Spleen (tissue), 11 donors: ENCODE data around the gene NSG2. TPM values are rescaled to one million over a fixed set of nuclear protein-coding genes. Genes with fewer than 3 reads are reported as not detected.
"Not testable (repeated sequence)": the region's sequence is repeated elsewhere in the genome, so short reads cannot be mapped to it uniquely, and the experiment has no call there.

Source experiments
- DNase-seq: peaks from one replicate; pipeline ENCODE4 v3.0.0-alpha.2; 2020
- H3K27ac ChIP-seq, 8 donors: fragments of 200-600 bp; sonication (generic) in 7 of 8; 1 replicate in 4 of 8; 2 replicates in 4 of 8; pipeline versions ENCODE4 v1.5.0 to v1.8.0; 2016 to 2021; ENCODE audit warnings: inconsistent platforms in 4 of 8, mild to moderate bottlenecking in 4 of 8, moderate library complexity in 1 of 8
- H3K27me3 ChIP-seq, 7 donors: fragments of 200-600 bp; sonication (generic) in 6 of 7; replicated peaks in 1 of 7; 1 replicate in 4 of 7; 2 replicates in 3 of 7; pipeline versions ENCODE4 v1.5.0 to v1.8.0; 2016 to 2021; ENCODE audit warnings: inconsistent platforms in 3 of 7, mild to moderate bottlenecking in 1 of 7
- H3K36me3 ChIP-seq, 6 donors: fragments of 200-600 bp; sonication (generic) in 5 of 6; 1 replicate in 4 of 6; 2 replicates in 2 of 6; pipeline versions ENCODE4 v1.5.0 to v1.8.0; 2016 to 2021; ENCODE audit warnings: inconsistent platforms in 2 of 6
- H3K4me1 ChIP-seq, 6 donors: fragments of 200-600 bp; sonication (generic) in 5 of 6; 1 replicate in 3 of 6; 2 replicates in 3 of 6; pipeline versions ENCODE4 v1.5.0 to v1.8.0; 2016 to 2021; ENCODE audit warnings: inconsistent platforms in 3 of 6
- H3K4me3 ChIP-seq, 8 donors: fragments of 200-600 bp; sonication (generic) in 7 of 8; 1 replicate in 4 of 8; 2 replicates in 4 of 8; pipeline versions ENCODE4 v1.5.0 to v1.8.0; 2016 to 2021; ENCODE audit warnings: inconsistent platforms in 4 of 8, mild to moderate bottlenecking in 4 of 8, moderate library complexity in 2 of 8
- H3K9me3 ChIP-seq, 8 donors: fragments of 200-600 bp; sonication (generic) in 7 of 8; 1 replicate in 4 of 8; 2 replicates in 4 of 8; pipeline versions ENCODE4 v1.5.0 to v1.8.0; 2016 to 2021; ENCODE audit warnings: inconsistent platforms in 4 of 8
- POLR2A ChIP-seq, 3 donors: fragments of 450-650 bp; IDR thresholded peaks; one replicate each; pipeline ENCODE4 v1.5.1; 2017; ENCODE audit warnings: antibody characterized with exemption in 3 of 3, mild to moderate bottlenecking in 1 of 3
- POLR2AphosphoS5 ChIP-seq, 3 donors: sonication (generic); formaldehyde crosslinking; IDR thresholded peaks; one replicate each; pipeline ENCODE4 v1.5.1; 2017; ENCODE audit warnings: antibody characterized with exemption in 3 of 3
- WGBS, 5 donors: extraction: QIAGEN DNeasy Blood & Tissue Kit in 3 of 5; methylation state at CpG; one replicate each; pipeline versions ENCODE4 v1.1.5 to v1.1.7; 2013 to 2018; 5-methylcytosine and 5-hydroxymethylcytosine counted together
- intact Hi-C: fragments of 100-400 bp; cut with DNase I; formaldehyde crosslinking; loops from one replicate; pipeline ENCODE4 v1.15.0; 2023; ENCODE audit warnings: low total_unique reads
- polyA plus RNA-seq, 3 donors: library from polyadenylated mRNA; stranded (reverse); fragments of 200-250 nt; gene quantifications; one replicate each; pipeline ENCODE4 v1.2.1, GENCODE V29; 2013
- total RNA-seq, 7 donors: library from RNA; depleted of rRNA in 3 of 7; stranded (reverse); fragments of >200 nt in 3 of 7; fragmentation: NEBNext Ultra II Directional in 4 of 7; extraction: Animal tissue kit (Norgen Biotek cat#: 25700) in 4 of 7; gene quantifications; one replicate each; pipeline versions ENCODE4 v1.1.0 to v1.2.1, GENCODE V29; 2016 to 2021
- TF ChIP-seq, protein P1 (sequence below), 11 experiments: fragments of 200-600 bp in 7 of 11; fragments of 450-650 bp in 4 of 11; sonication (generic) in 4 of 11; IDR thresholded peaks in 8 of 11; conservative IDR thresholded peaks in 3 of 11; 1 replicate in 7 of 11; 2 replicates in 4 of 11; pipeline versions ENCODE4 v1.4.0 to v1.8.0; 2016 to 2021; ENCODE audit warnings: antibody characterized with exemption in 11 of 11, inconsistent platforms in 4 of 11, mild to moderate bottlenecking in 1 of 11
- donor health status: healthy with polysubstance abuse.
- donor health status: DM: no; HTN: no; CAD: no; lungs with moderate emphysema.
- donor health status: DM: no; HTN: no; CAD: no.
- donor health status: Bipolar disorder and iron deficiency.
- donor health status: healthy.
- donor health status: DM: no; HTN: no; CAD: no.
- donor health status: DM: yes; HTN: yes; CAD: no.

Gene NSG2
- total and polyA plus RNA-seq, 10 donors = 0.41 to 0.60 TPM; not detected in 8

DNA sequence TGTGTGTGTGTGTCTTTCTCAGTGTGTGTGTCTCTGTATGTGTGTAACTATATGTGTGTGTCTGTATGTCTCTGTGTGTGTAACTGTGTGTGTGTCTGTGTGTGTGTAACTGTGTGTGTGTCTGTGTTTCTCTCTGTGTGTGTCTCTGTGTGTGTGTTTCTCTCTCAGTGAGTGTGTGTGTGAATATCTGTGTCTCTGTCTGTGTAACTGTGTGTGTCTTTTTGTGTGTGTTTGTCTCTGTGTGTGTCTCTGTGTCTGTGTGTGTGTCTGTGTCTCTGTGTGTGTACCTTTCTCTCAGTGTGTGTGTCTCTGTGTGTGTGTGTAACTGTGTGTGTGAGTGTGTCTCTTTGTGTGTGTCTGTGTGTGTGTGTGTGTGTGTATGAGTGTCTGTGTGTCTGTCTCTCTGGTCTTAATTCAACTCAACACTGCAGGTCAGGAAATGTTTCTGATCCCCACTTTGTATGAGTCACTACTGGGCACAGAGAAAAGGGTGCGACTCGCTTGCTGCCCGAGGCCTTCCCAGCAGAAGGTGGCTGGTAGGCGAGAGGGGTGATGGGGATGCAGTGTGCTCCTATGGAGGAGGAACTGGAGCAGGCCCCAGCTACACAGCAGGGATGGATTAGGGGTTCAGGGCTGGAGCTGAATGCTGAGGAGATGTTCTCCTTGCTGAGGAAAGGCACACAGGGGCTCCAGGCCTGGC, 52.1 kb downstream of the NSG2 start:
- 80 to 94% (median 87%) methylated on average over 4 of the region's 4 CpGs for WGBS, 5 donors
- H3K27ac ChIP-seq = no peak overlapping the region
- peaks cover 0 to 14% (median 0%) of the 10 kb centered on the region in 7 donors for H3K27me3 ChIP-seq
- H3K4me1 ChIP-seq = no peaks in the 10 kb centered on the region
- H3K4me3 ChIP-seq = no peak overlapping the region
- intact Hi-C loops = no loop called here
- no peak for DNase-seq
- H3K36me3 ChIP-seq = no peaks in the 10 kb centered on the region
- TF ChIP-seq, protein P1, sequence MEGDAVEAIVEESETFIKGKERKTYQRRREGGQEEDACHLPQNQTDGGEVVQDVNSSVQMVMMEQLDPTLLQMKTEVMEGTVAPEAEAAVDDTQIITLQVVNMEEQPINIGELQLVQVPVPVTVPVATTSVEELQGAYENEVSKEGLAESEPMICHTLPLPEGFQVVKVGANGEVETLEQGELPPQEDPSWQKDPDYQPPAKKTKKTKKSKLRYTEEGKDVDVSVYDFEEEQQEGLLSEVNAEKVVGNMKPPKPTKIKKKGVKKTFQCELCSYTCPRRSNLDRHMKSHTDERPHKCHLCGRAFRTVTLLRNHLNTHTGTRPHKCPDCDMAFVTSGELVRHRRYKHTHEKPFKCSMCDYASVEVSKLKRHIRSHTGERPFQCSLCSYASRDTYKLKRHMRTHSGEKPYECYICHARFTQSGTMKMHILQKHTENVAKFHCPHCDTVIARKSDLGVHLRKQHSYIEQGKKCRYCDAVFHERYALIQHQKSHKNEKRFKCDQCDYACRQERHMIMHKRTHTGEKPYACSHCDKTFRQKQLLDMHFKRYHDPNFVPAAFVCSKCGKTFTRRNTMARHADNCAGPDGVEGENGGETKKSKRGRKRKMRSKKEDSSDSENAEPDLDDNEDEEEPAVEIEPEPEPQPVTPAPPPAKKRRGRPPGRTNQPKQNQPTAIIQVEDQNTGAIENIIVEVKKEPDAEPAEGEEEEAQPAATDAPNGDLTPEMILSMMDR (IDR thresholded peaks at IDR 0.05 in 8 of 11, conservative IDR thresholded peaks at IDR 0.05 in 3 of 11) = no peak
- no peak for TF ChIP-seq POLR2AphosphoS5 (IDR thresholded peaks at IDR 0.05)
- no peaks in the 10 kb centered on the region for H3K9me3 ChIP-seq

DNA sequence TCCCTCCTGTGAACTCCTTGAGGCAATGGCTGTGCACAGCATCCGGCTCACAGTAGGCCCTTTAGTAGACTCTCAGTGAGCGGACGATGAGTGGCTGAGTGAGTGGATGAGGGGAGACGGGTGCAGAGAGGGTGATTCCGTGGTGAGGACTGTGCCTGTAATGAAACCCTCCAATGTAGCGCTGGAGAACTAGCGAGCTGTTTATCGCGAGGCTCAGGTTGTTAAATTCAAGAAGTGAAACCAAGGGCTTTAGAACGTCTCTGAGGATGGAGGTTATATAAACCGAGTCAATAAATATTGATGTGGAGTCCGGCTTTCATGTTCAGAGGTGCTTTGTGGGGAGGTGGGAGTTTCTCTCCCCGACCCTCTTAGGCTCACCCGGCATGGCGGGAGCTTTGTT, 53.2 kb downstream of the NSG2 start:
- no peaks in the 10 kb centered on the region for H3K36me3 ChIP-seq
- TF ChIP-seq POLR2A (IDR thresholded peaks at IDR 0.05) (no peak), POLR2AphosphoS5 (IDR thresholded peaks at IDR 0.05) (no peak)
- TF ChIP-seq, protein P1 (IDR thresholded peaks at IDR 0.05 in 8 of 11, conservative IDR thresholded peaks at IDR 0.05 in 3 of 11) = no peak
- 80 to 86% (median 82%) methylated on average over 12 to 15 of the region's 15 CpGs for WGBS, 5 donors

DNA sequence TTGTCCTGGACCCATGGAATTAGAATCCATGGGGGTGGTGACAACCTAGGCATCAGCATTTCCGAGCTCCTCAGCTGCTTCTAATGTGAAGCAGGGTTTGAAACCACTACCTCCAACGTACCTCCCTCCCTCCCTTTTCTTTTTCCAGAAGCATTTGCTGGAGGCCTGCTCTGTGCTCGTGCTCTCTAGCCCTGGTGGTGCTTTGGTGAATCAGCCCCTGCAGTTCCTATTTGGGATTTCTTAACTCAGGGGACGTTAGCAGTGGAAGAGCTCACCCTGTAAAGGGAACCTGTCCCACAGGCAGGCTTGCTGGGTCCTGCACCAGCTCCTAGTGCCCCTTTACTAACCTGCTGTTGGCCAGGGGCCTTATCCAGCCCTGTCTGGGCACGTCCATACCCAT, 55.0 kb downstream of the NSG2 start:
- Histone ChIP-seq H3K9me3 (no peaks in the 10 kb centered on the region), H3K36me3 (no peaks in the 10 kb centered on the region), H3K27me3 (peaks cover 0 to 14% (median 0%) of the 10 kb centered on the region in 7 donors), H3K27ac (no peak overlapping the region), H3K4me3 (no peak overlapping the region), H3K4me1 (no peaks in the 10 kb centered on the region)
- no peak for TF ChIP-seq POLR2A (IDR thresholded peaks at IDR 0.05)
- no peak for TF ChIP-seq POLR2AphosphoS5 (IDR thresholded peaks at IDR 0.05)
- TF ChIP-seq, protein P1 (IDR thresholded peaks at IDR 0.05 in 8 of 11, conservative IDR thresholded peaks at IDR 0.05 in 3 of 11) = no peak
- WGBS, 5 donors = 33 to 61% (median 55%) methylated on average over 4 to 5 of the region's 5 CpGs
- intact Hi-C loops = no loop called here
- no peak for DNase-seq

More for the DNA sequence above, 53.2 kb downstream of the NSG2 start:
- H3K27me3 ChIP-seq = peaks cover 0 to 14% (median 0%) of the 10 kb centered on the region in 7 donors
- no peak overlapping the region for H3K27ac ChIP-seq
- no peak overlapping the region for H3K4me3 ChIP-seq
- intact Hi-C loops = no loop called here
- no peaks in the 10 kb centered on the region for H3K4me1 ChIP-seq
- H3K9me3 ChIP-seq = no peaks in the 10 kb centered on the region
- DNase-seq = no peak

DNA sequence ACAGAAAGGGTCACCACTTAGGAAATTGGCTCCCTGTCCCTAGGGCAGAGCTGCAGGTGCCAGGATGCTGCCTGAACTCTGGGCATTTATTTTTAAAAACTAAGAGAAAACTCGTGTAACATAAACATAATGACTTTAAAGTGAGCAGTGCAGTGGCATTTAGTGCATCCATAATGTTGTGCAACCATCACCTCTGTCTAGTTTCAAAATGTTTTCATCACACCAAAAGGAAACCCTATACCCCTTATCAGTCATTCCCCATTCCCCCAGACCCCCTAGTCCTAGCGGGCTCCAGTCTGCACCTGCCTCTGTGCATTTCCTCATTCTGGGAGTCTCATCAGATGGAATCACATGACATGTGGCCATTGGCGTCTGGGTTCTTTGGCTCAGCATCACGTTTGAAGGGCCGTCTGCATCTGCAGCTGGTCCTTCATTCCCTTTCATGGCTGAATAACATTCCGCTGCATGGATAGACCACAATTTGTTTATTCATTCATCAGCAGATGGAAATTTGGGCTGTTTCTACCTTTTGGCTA, 55.8 kb downstream of the NSG2 start:
- Histone ChIP-seq H3K27ac (no peak overlapping the region), H3K9me3 (no peaks in the 10 kb centered on the region), H3K36me3 (no peaks in the 10 kb centered on the region), H3K27me3 (peaks cover 0 to 14% (median 0%) of the 10 kb centered on the region in 7 donors), H3K4me1 (no peaks in the 10 kb centered on the region), H3K4me3 (no peak overlapping the region)
- intact Hi-C loops = no loop called here
- no peak for DNase-seq
- 56 to 73% (median 64%) methylated on average over 6 of the region's 6 CpGs for WGBS, 5 donors
- TF ChIP-seq, protein P1 (IDR thresholded peaks at IDR 0.05 in 8 of 11, conservative IDR thresholded peaks at IDR 0.05 in 3 of 11) = no peak
- TF ChIP-seq POLR2A (IDR thresholded peaks at IDR 0.05) (no peak), POLR2AphosphoS5 (IDR thresholded peaks at IDR 0.05) (no peak)

DNA sequence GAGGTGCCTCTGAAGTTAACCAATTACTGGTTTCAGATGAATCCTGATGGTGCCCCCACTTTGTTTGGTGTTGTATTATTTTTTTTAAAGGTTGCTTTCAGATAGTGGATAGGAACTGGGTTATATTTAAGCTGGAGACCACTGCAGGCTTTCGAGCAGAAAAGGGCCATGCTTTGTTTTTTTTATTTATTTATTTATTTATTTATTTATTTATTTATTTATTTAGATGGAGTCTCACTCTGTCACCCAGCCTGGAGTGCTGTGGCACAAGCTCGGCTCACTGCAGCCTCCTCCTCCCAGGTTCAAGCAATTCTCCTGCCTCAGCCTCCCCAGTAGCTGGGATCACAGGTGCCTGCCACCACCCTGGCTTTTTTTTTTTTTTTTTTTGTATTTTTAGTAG, 57.1 kb downstream of the NSG2 start:
- H3K4me3 ChIP-seq, H3K4me1 ChIP-seq, H3K36me3 ChIP-seq, H3K27ac ChIP-seq, H3K9me3 ChIP-seq, DNase-seq, intact Hi-C loops: not testable (repeated sequence)
- 65 to 95% (median 89%) methylated on average over 2 of the region's 2 CpGs for WGBS, 5 donors
- H3K27me3 ChIP-seq = peaks cover 0 to 15% (median 0%) of the 10 kb centered on the region in 7 donors
